Adrenal gland (tissue), 5 donors: ENCODE measurements around the gene ARMC9.

Source experiments
- POLR2A ChIP-seq, 2 donors: fragments of 450-650 bp; IDR thresholded peaks; one replicate each; pipeline ENCODE4 v1.6.1; 2017; ENCODE audit warnings: antibody characterized with exemption in 2 of 2, mild to moderate bottlenecking in 2 of 2, moderate library complexity in 1 of 2
- TF ChIP-seq, protein P1 (sequence below), 6 experiments: fragments of 450-650 bp in 4 of 6; fragments of 200-600 bp in 2 of 6; sonication (generic) in 1 of 6; IDR thresholded peaks; 1 replicate in 5 of 6; 2 replicates in 1 of 6; pipeline versions ENCODE4 v1.5.1 to v1.8.0; 2016 to 2021; ENCODE audit warnings: antibody characterized with exemption in 6 of 6, mild to moderate bottlenecking in 2 of 6, moderate library complexity in 1 of 6
- donor health status: DM: no; HTN: no; CAD: no.

DNA sequence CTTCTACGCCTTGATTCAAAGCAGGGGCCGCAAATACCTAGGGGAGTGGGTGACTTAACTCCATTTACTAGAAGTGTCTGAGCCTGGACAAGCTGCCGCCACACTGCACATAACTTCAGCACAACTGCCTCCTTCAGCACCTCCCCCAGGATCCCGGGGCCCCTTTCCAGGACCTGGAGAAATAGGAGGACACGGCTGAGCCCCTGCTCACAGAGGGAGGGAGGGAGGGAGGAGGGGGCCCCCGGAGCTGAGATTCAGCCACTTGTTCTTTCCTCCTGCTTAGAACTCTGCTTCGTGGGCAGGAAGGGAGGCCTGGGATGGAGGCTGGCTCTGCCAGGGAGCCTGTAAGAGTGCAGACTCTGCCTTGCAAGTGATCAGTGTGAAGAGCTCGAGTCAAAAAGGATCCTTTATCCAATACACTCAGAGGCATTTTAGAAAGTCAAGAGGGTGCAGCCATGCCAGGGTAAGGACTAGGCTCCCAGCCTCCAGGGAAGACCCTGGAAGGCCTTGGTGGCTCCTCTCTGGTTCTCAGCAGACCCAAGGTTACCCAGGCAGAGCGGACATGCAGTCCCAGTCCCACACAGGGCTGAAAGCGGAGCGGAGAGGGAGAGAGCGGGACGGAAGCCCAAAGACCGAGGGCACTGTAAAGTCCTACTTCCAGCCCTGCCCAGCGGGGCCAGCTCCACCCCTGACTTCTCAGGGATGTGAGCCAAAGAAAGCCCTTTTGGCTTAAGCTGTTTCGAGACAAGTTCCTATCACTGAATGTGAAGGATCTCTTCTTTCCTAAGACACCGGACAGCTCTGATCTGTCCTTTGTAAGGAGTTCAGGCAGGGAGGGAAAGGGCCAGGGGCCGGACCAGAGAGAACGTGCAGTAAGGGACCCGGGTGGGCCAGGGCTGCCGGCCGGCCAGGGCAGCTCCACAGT is 8.6 kb upstream of the ARMC9 start:
- TF ChIP-seq, protein P1, sequence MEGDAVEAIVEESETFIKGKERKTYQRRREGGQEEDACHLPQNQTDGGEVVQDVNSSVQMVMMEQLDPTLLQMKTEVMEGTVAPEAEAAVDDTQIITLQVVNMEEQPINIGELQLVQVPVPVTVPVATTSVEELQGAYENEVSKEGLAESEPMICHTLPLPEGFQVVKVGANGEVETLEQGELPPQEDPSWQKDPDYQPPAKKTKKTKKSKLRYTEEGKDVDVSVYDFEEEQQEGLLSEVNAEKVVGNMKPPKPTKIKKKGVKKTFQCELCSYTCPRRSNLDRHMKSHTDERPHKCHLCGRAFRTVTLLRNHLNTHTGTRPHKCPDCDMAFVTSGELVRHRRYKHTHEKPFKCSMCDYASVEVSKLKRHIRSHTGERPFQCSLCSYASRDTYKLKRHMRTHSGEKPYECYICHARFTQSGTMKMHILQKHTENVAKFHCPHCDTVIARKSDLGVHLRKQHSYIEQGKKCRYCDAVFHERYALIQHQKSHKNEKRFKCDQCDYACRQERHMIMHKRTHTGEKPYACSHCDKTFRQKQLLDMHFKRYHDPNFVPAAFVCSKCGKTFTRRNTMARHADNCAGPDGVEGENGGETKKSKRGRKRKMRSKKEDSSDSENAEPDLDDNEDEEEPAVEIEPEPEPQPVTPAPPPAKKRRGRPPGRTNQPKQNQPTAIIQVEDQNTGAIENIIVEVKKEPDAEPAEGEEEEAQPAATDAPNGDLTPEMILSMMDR (IDR thresholded peaks at IDR 0.05) = no peak
- peak in 1 of 2 donors; percentile 78 for TF ChIP-seq POLR2A (IDR thresholded peaks at IDR 0.05)
